Frontal cortex (tissue), 4 donors: ENCODE measurements around the gene HDAC5. TPM values are rescaled to one million over a fixed set of nuclear protein-coding genes. Genes with fewer than 3 reads are reported as not detected.
"Not testable (repeated sequence)": the region's sequence is repeated elsewhere in the genome, so short reads cannot be mapped to it uniquely, and the experiment has no call there.

Source experiments
- DNase-seq, 2 donors: peaks; one replicate each; pipeline ENCODE4 v3.0.0; 2012; ENCODE audit warnings: low spot score in 2 of 2
- FAIRE-seq: peaks from 2 replicates; lab custom pipeline; 2012; peaks lifted over from hg19 to GRCh38; lab: Jason Lieb, UNC
- total RNA-seq: library from RNA; depleted of rRNA; stranded (reverse); fragments of >200 nt; gene quantifications from one replicate; pipeline ENCODE4 v1.2.3, GENCODE V29; 2014
- donor health status: control.
- donor health status: control.
- donor health status: control.

Gene HDAC5
- total RNA-seq, 1 donor from 2014 or later: 87.6 TPM

GRCh38 chr17:44134752-44135568 lies 11.5 kb upstream of the HDAC5 start:
- FAIRE-seq (no peak), DNase-seq (no peak)

- FAIRE-seq (no peak), DNase-seq (no peak)
Measured at GRCh38 chr17:44133918-44134476, 10.6 kb upstream of the HDAC5 start.

GRCh38 chr17:44132275-44132821 lies 8.9 kb upstream of the HDAC5 start:
- no peak for DNase-seq
- no peak for FAIRE-seq

- DNase-seq, FAIRE-seq: not testable (repeated sequence)
Measured at GRCh38 chr17:44131372-44131771, 7.9 kb upstream of the HDAC5 start.

- DNase-seq: no peak
- no peak for FAIRE-seq
Measured at GRCh38 chr17:44130693-44131349, 7.4 kb upstream of the HDAC5 start.

GRCh38 chr17:44128383-44128782 lies 4.9 kb upstream of the HDAC5 start:
- FAIRE-seq: no peak

GRCh38 chr17:44124118-44124438 lies 637 bp upstream of the HDAC5 start:
- DNase-seq (no peak), FAIRE-seq (no peak)

More at GRCh38 chr17:44128383-44128782, 4.9 kb upstream of the HDAC5 start:
- DNase-seq: no peak

- no peak for DNase-seq
- no peak for FAIRE-seq
Measured at GRCh38 chr17:44122816-44123355, 555 bp downstream of the HDAC5 start.

- no peak for DNase-seq
Measured at GRCh38 chr17:44121997-44122815, 1.2 kb downstream of the HDAC5 start.

GRCh38 chr17:44120851-44121605 lies 2.4 kb downstream of the HDAC5 start:
- no peak for FAIRE-seq

More at GRCh38 chr17:44121997-44122815, 1.2 kb downstream of the HDAC5 start:
- FAIRE-seq: no peak

GRCh38 chr17:44120281-44120680 lies 3.2 kb downstream of the HDAC5 start:
- not testable (repeated sequence) for FAIRE-seq, DNase-seq

More at GRCh38 chr17:44120851-44121605, 2.4 kb downstream of the HDAC5 start:
- no peak for DNase-seq

- FAIRE-seq (no peak), DNase-seq (no peak)
Measured at GRCh38 chr17:44119798-44120197, 3.6 kb downstream of the HDAC5 start.

- DNase-seq: no peak
- no peak for FAIRE-seq
Measured at GRCh38 chr17:44119062-44119461, 4.4 kb downstream of the HDAC5 start.

- FAIRE-seq (no peak), DNase-seq (no peak)
Measured at GRCh38 chr17:44118427-44119050, 4.9 kb downstream of the HDAC5 start.

- FAIRE-seq (no peak), DNase-seq (no peak)
Measured at GRCh38 chr17:44117351-44117750, 6.1 kb downstream of the HDAC5 start.

- FAIRE-seq (no peak), DNase-seq (no peak)
Measured at GRCh38 chr17:44115585-44116415, 7.6 kb downstream of the HDAC5 start.
